Muscle of leg (tissue), 11 donors: ENCODE measurements around the gene ORC6. TPM values are rescaled to one million over a fixed set of nuclear protein-coding genes. Genes with fewer than 3 reads are reported as not detected.
"Not testable (repeated sequence)": the region's sequence is repeated elsewhere in the genome, so short reads cannot be mapped to it uniquely, and the experiment has no call there.

ENCODE experiments used
- DNase-seq: peaks from one replicate; pipeline ENCODE4 v3.0.0; 2013
- H3K27ac ChIP-seq: one replicate; pipeline ENCODE4 v1.5.1; 2013; ENCODE audit warnings: mild to moderate bottlenecking, low read length, control low read depth
- H3K27me3 ChIP-seq: one replicate; pipeline ENCODE4 v1.6.1; 2013; ENCODE audit warnings: low read length; ENCODE audit not compliant: control insufficient read depth, insufficient read depth
- H3K36me3 ChIP-seq: one replicate; pipeline ENCODE4 v1.6.1; 2013; ENCODE audit warnings: low read length; ENCODE audit not compliant: control insufficient read depth, insufficient read depth
- H3K4me1 ChIP-seq: one replicate; pipeline ENCODE4 v1.6.1; 2013; ENCODE audit warnings: low read length; ENCODE audit not compliant: control insufficient read depth, insufficient read depth
- H3K4me3 ChIP-seq: one replicate; pipeline ENCODE4 v1.5.1; 2013; ENCODE audit warnings: low read length, control low read depth
- H3K9me3 ChIP-seq: replicated peaks from 2 replicates; pipeline ENCODE4 v1.6.1; 2013; ENCODE audit warnings: low read depth, low read length; ENCODE audit not compliant: control insufficient read depth
- WGBS: methylation state at CpG from one replicate; pipeline ENCODE4 v1.1.5; 2013; ENCODE audit warnings: missing lambda C conversion rate; ENCODE audit not compliant: insufficient coverage; 5-methylcytosine and 5-hydroxymethylcytosine counted together
- polyA plus RNA-seq, 8 donors: library from polyadenylated mRNA; unstranded; fragments of 120-200 nt; gene quantifications; one replicate each; pipeline versions ENCODE4 v1.2.1 to v1.2.3, GENCODE V29; 2013; ENCODE audit warnings: inconsistent platforms in 1 of 8, low replicate concordance in 1 of 8; ENCODE audit not compliant: insufficient read length in 8 of 8, insufficient read depth in 1 of 8
- total RNA-seq: library from RNA; stranded (reverse); fragments of 120-200 nt; gene quantifications from one replicate; pipeline ENCODE4 v1.2.4, GENCODE V29; 2013

The ORC6 gene
- total and polyA plus RNA-seq, 9 donors, result 8.0 to 14.6 (median 12.2) TPM

GRCh38 chr16:46677943-46678342 is 11.5 kb upstream of the ORC6 start:
- peaks cover 26% of the 10 kb centered on the region for H3K36me3 ChIP-seq

GRCh38 chr16:46681867-46682266 is 7.6 kb upstream of the ORC6 start:
- not testable (repeated sequence) for H3K27ac ChIP-seq, DNase-seq, H3K4me3 ChIP-seq, H3K9me3 ChIP-seq, H3K4me1 ChIP-seq, H3K27me3 ChIP-seq
- no CpG with 5 or more reads among the region's 2 CpGs for WGBS
- peaks cover 11% of the 10 kb centered on the region for H3K36me3 ChIP-seq

More at GRCh38 chr16:46677943-46678342, 11.5 kb upstream of the ORC6 start:
- DNase-seq, H3K27me3 ChIP-seq, H3K4me1 ChIP-seq, H3K9me3 ChIP-seq, H3K27ac ChIP-seq, H3K4me3 ChIP-seq: not testable (repeated sequence)
- no CpG with 5 or more reads among the region's 1 CpG for WGBS

- 40% methylated on average over 1 of the region's 5 CpGs for WGBS
- no peaks in the 10 kb centered on the region for H3K9me3 ChIP-seq
- H3K4me1 ChIP-seq, result peaks cover 17% of the 10 kb centered on the region
- no peaks in the 10 kb centered on the region for H3K27me3 ChIP-seq
- H3K36me3 ChIP-seq, result no peaks in the 10 kb centered on the region
- no peak for DNase-seq
- H3K4me3 ChIP-seq, result no peak overlapping the region
- no peak overlapping the region for H3K27ac ChIP-seq
Observed at GRCh38 chr16:46686815-46687473, 2.5 kb upstream of the ORC6 start.

- Histone ChIP-seq H3K27ac (no peak overlapping the region), H3K9me3 (no peaks in the 10 kb centered on the region), H3K36me3 (no peaks in the 10 kb centered on the region), H3K4me1 (peaks cover 17% of the 10 kb centered on the region), H3K4me3 (peak overlapping the region; percentile 2), H3K27me3 (no peaks in the 10 kb centered on the region)
- WGBS, result 63% methylated on average over 6 of the region's 9 CpGs
- no peak for DNase-seq
Observed at GRCh38 chr16:46687486-46687885, 2.0 kb upstream of the ORC6 start.

GRCh38 chr16:46688101-46688653 is 1.3 kb upstream of the ORC6 start:
- H3K4me1 ChIP-seq, result peaks cover 17% of the 10 kb centered on the region

GRCh38 chr16:46688654-46689364 is 650 bp upstream of the ORC6 start, which contains the start of gene VPS35:
Gene VPS35 (minus strand): TSS chr16:46689178. CDS start chr16:46689133, 45 bp downstream.
- H3K4me1 ChIP-seq, result peaks cover 17% of the 10 kb centered on the region
- WGBS, result under 1% methylated on average over 47 of the region's 54 CpGs

More at GRCh38 chr16:46688101-46688653, 1.3 kb upstream of the ORC6 start:
- H3K9me3 ChIP-seq, result no peaks in the 10 kb centered on the region
- H3K4me3 ChIP-seq, result peak overlapping the region; percentile 94
- 0% methylated on average over 11 of the region's 14 CpGs for WGBS
- no peaks in the 10 kb centered on the region for H3K36me3 ChIP-seq
- DNase-seq, result peak; percentile 75
- H3K27ac ChIP-seq, result peak overlapping the region; percentile 99
- no peaks in the 10 kb centered on the region for H3K27me3 ChIP-seq

GRCh38 chr16:46690281-46691178 is 1.1 kb downstream of the ORC6 start:
- WGBS, result 15% methylated on average over 20 of the region's 21 CpGs
- Histone ChIP-seq H3K4me3 (peak overlapping the region; percentile 94), H3K27me3 (no peaks in the 10 kb centered on the region), H3K27ac (peak overlapping the region; percentile 79), H3K9me3 (no peaks in the 10 kb centered on the region), H3K36me3 (no peaks in the 10 kb centered on the region), H3K4me1 (peaks cover 17% of the 10 kb centered on the region)
- no peak for DNase-seq

More at GRCh38 chr16:46688654-46689364, 650 bp upstream of the ORC6 start, which contains the start of gene VPS35:
- H3K27me3 ChIP-seq, result no peaks in the 10 kb centered on the region
- H3K4me3 ChIP-seq, result peak within 1 kb of the TSS; percentile 94
- H3K36me3 ChIP-seq, result no peaks in the 10 kb centered on the region
- H3K27ac ChIP-seq, result peak within 1 kb of the TSS; percentile 99
- H3K9me3 ChIP-seq, result no peaks in the 10 kb centered on the region
- DNase-seq, result peak; percentile 100

- DNase-seq, result no peak
- Histone ChIP-seq H3K27ac (no peak overlapping the region), H3K4me1 (peaks cover 17% of the 10 kb centered on the region), H3K36me3 (peaks cover 2% of the 10 kb centered on the region), H3K4me3 (no peak overlapping the region), H3K9me3 (no peaks in the 10 kb centered on the region), H3K27me3 (no peaks in the 10 kb centered on the region)
- WGBS, result 67% methylated on average over 1 of the region's 4 CpGs
Observed at GRCh38 chr16:46691726-46692125, 2.3 kb downstream of the ORC6 start.

- Histone ChIP-seq H3K4me1 (peaks cover 12% of the 10 kb centered on the region), H3K9me3 (no peaks in the 10 kb centered on the region), H3K27ac (no peak overlapping the region), H3K27me3 (no peaks in the 10 kb centered on the region), H3K4me3 (no peak overlapping the region), H3K36me3 (peaks cover 2% of the 10 kb centered on the region)
- WGBS, result no CpG with 5 or more reads among the region's 2 CpGs
- no peak for DNase-seq
Observed at GRCh38 chr16:46693598-46693997, 4.1 kb downstream of the ORC6 start.
